DOHH2 (cell line): ENCODE data around the gene FBXL13.
"Not testable (repeated sequence)": the region's sequence is repeated elsewhere in the genome, so short reads cannot be mapped to it uniquely, and the experiment has no call there.

Source experiments
- EZH2phosphoT487 ChIP-seq: fragments of 200-600 bp; sonication (generic); IDR thresholded peaks from 2 replicates; pipeline ENCODE4 v1.6.1; 2017; ENCODE audit warnings: borderline replicate concordance, mild to moderate bottlenecking, antibody characterized with exemption, low read length, moderate library complexity, mixed read lengths
- TF ChIP-seq, protein P1 (sequence below): fragments of 200-600 bp; sonication (generic); IDR thresholded peaks from one replicate; pipeline ENCODE4 v1.5.1; 2014; ENCODE audit warnings: antibody characterized with exemption, mild to moderate bottlenecking, low read depth, low read length; ENCODE audit not compliant: poor library complexity, severe bottlenecking

DNA sequence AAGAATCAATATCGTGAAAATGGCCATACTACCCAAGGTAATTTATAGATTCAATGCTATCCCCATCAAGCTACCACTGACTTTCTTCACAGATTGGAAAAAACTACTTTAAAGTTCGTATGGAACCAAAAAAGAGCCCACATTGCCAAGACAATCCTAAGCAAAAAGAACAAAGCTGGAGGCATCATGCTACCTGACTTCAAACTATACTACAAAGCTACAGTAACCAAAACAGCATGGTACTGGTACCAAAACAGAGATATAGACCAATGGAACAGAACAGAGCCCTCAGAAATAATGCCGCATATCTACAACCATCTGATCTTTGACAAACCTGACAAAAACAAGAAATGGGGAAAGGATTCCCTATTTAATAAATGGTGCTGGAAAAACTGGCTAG lies 53.7 kb downstream of the FBXL13 start:
- TF ChIP-seq, protein P1, sequence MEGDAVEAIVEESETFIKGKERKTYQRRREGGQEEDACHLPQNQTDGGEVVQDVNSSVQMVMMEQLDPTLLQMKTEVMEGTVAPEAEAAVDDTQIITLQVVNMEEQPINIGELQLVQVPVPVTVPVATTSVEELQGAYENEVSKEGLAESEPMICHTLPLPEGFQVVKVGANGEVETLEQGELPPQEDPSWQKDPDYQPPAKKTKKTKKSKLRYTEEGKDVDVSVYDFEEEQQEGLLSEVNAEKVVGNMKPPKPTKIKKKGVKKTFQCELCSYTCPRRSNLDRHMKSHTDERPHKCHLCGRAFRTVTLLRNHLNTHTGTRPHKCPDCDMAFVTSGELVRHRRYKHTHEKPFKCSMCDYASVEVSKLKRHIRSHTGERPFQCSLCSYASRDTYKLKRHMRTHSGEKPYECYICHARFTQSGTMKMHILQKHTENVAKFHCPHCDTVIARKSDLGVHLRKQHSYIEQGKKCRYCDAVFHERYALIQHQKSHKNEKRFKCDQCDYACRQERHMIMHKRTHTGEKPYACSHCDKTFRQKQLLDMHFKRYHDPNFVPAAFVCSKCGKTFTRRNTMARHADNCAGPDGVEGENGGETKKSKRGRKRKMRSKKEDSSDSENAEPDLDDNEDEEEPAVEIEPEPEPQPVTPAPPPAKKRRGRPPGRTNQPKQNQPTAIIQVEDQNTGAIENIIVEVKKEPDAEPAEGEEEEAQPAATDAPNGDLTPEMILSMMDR: not testable (repeated sequence)
- TF ChIP-seq EZH2phosphoT487: not testable (repeated sequence)
